Activated CD4-positive, alpha-beta T cell treated with anti-CD3 and anti-CD28 coated beads for 1 hour (primary cell): ENCODE data around the gene MKLN1.
"Not testable (repeated sequence)": the region's sequence is repeated elsewhere in the genome, so short reads cannot be mapped to it uniquely, and the experiment has no call there.

Experiments used
- DNase-seq: peaks from one replicate; pipeline ENCODE4 v3.0.0-alpha.2; 2020

The MKLN1 gene

GRCh38 chr7:131320603-131321002, 7.1 kb upstream of the MKLN1 start:
- DNase-seq = no peak

- no peak for DNase-seq
Observed at GRCh38 chr7:131321656-131322055, 6.0 kb upstream of the MKLN1 start.

GRCh38 chr7:131322061-131322460, 5.6 kb upstream of the MKLN1 start:
- DNase-seq = no peak

DNA sequence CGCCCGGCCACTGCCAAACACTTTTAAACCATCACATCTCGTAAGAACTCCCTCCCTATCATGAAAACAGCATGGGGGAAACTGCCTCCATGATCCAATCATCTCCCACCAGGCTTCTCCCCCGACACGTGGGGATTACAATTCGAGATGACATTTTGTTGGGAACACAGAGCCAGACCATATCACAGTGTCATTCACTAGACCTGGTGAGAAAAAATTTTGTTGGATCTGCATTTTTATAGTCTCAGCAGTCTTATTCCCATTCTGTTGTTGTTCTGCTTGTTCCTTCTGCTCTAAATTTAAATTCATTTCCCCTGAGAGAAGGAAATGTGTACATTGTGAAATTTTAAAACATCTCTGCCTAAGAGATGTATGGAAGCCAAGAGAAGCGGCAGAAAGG, 4.8 kb upstream of the MKLN1 start:
- DNase-seq = no peak

- no peak for DNase-seq
Observed at GRCh38 chr7:131325179-131325840, 2.4 kb upstream of the MKLN1 start.

DNA sequence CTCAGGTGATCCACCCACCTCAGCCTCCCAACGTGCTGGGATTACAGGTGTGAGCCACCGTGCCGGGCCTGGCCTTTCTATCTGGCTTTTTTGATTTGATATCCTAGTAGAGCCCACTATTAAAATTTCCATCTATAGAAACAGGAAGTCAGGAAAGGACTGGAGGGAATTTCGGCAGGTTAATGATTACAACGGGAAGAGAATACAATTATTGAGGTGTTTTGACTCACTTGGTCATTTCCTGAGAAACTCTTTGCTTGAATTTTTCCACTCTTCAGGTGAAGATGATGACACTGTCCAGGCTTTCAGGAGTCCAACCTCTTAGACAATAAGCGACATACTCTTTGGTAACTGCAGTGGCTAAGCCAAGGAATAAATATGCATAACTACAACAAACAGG, 1.1 kb upstream of the MKLN1 start:
- DNase-seq = no peak

- DNase-seq = no peak
Observed at GRCh38 chr7:131327049-131327625, 539 bp upstream of the MKLN1 start.

DNA sequence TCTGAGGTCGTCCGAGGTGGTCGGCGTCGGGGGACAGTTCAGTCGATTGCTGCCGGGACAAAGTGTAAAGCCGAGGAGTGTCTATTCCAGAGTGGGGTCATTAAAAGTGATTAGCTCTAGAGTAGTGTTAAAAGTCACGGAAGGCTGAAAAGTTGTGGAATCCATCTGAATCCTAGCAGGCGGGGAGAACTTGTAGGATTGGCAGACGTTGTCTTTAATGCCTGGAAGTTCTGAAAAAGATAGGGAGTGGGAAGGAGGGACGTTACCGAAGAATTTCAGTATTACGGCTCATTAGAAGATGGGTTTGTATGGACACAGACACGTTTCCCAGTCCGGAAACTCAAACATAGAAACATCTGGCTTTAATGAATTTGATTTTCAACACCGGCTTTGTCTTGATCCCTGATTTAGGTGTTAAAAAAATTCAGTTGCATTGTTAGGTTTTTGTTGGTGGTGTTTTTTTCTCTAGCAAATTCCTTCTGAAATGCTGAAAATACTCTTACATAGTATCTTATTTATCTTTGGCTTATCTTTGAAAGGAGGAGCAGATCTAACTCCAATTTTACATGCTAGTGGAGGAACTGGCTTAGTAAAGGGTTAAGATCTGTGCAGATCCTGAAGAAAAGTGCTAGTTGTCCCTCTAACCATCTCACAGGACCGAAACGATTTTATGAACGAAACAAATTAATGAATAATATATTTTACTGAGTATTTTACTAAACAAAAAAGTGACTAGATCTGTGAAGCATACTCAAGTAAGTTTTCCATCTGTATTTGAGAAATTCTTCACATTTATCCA, 900 bp downstream of the MKLN1 start:
- DNase-seq = no peak

DNA sequence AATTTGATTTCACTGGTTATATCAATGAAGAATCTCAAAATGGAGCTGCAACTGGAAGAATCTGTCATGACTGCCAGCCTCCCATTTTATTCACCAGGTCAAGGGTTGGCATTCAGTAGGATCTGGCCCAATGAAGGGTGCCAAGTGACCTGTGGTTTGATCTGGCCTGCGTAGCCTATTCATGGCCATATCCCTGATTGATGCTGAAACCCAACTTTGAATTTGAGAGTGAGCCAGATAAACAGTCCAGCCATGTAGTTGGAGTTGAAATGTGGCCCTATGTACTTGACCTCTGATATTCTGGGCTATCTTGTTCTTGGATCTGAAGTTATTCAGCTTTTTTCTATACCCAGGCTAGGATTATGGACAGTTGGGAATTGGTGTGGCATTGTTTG, 1.5 kb downstream of the MKLN1 start:
- no peak for DNase-seq

- no peak for DNase-seq
Observed at GRCh38 chr7:131330299-131330698, 2.6 kb downstream of the MKLN1 start.

GRCh38 chr7:131331806-131332205, 4.1 kb downstream of the MKLN1 start:
- DNase-seq = no peak

DNA sequence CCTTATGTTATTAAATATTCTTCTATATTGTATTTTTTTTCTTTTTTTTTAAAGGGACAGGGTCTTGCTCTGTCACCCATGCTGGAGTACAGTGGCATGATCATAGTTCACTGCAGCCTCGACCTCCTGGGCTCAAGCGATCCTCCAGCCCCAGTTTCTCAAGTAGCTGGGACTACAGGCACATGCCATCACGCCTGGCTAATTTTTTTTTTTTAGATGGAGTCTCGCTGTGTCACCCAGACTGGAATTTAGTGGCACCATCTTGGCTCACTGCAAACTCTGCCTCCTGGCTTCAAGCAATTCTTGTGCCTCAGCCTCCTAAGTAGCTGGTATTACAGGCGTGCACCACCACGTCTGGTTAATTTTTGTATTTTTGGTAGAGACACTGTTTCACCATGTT, 5.1 kb downstream of the MKLN1 start:
- not testable (repeated sequence) for DNase-seq

- no peak for DNase-seq
Observed at GRCh38 chr7:131335639-131336381, 8.1 kb downstream of the MKLN1 start.

DNA sequence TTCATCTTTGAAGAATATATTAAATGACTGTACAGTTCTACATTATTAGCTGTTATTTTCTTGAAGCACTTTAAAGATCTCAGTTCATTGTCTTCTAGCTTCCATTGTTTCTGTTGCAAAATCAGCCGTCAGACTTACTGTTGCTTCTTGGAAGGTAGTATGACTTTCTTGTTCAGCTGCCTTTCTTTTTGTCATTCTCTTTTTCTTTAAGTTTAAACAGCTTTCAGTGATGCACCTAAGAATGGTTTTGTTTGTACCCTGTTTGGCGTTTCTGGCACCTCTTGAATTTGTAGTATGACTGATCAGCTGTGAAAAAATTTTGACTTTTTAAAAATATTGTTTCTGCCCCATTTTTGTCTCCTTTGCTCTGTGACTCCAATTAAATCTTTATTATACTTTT, 9.3 kb downstream of the MKLN1 start:
- DNase-seq = no peak

GRCh38 chr7:131338173-131338572, 10.5 kb downstream of the MKLN1 start:
- no peak for DNase-seq

- DNase-seq = no peak
Observed at GRCh38 chr7:131338691-131339390, 11.2 kb downstream of the MKLN1 start.

DNA sequence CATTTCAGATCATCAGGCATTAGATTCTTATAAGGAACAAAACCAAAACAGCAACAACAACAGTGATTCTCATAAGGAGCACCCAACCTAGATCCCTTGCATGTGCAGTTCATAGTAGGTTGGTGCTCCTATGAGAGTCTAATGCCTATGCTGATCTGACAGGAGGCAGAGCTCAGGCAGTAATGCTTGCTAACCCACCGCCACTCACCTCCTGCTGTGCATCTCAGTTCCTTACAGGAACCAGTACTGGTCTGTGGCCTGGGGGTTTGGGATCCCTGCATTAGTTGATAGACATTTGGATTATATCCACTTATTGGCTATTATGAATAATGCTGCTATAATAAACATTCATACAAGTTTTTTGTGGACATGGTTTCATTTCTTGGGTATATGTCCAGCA, 14.0 kb downstream of the MKLN1 start:
- DNase-seq = no peak

DNA sequence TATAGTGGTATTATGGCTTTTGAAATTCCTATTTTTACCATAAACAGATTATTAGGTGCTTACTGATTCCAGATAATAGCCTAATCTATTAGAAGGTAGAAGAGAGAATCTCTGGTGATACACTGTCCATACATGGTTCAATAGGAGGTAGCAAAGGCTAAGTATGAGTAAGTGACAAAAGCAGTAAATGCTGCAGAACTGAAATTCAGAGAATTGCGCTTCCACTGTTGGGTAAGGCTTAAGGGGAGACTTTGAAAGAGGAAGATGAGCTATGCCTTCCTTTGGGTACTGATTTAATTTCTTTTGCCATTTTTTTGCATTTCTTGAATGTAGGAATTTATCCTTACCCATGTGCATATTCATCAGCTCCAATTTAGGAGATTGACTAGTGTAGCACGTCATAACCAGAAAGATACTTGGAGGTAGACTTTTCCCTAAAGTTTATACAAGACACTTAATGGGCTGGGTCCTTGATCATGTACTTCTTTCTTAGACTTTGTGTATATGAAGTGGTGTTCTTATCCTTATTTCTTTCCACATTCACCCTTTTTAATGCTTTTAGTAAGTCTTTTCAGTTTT, 15.3 kb downstream of the MKLN1 start:
- no peak for DNase-seq

DNA sequence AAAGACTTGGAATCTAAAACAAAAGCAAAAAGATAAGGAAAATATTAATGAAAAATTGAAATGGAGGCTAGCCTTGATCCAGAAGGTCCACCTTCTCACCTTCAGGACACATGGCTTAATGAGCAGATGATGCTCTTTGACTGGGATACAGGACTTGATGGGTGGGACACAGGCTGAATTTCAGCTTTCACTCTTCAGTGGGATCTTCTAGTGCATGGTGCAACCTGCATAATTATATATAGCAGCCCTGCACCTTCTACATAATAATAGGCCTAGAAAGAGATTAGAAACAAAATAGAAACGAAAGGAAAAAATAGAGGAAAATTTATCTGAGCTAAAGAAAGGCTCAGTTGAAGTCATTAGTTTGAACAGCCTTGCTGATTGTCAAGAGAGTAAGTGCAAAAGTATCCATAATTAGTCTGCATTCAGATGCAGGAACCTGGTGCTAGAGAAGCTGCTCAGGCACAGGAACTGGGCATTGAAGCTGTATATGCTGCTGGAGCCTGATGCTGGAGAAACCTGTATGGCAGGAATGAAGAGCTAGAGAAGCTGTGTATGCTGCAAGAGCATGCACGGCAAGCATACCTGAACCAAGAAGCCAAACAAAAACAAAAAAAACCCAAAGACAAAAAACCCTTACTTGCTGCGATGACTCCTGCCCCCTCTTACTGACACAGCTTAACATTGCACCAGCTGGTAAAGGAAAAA, 19.4 kb downstream of the MKLN1 start:
- DNase-seq = no peak

GRCh38 chr7:131352032-131352431, 24.4 kb downstream of the MKLN1 start:
- no peak for DNase-seq

DNA sequence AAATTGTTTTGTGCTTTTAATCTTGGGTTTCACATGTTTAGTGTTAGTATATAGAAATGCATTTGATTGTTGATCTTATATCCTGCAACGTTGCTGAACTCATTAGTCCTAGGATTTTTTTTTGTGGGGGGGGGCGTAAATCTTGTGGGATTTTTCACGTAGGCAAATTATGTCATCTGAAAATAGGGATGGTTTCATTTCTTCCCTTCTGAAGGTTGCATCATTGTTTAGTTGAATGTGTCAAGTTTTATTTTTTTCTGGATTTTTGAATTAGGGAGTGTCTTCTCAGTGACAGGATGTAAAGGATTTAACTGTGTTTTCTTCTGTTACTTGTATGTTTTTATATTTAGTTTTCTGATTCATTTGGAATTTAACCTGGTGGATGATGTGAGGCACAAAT, 26.7 kb downstream of the MKLN1 start:
- DNase-seq = no peak
